CD4-positive, alpha-beta T cell treated with Interleukin-6 at 100 ng/mL for 8 hours (primary cell): ENCODE measurements around the gene ANKH.
A peak's percentile ranks its signal among the peaks of the same experiment; 100 is the strongest.

Source experiments
- DNase-seq: peaks from one replicate; pipeline ENCODE4 v3.0.0-alpha.2; 2020; ENCODE audit warnings: mixed read lengths, low spot score

ANKH gene

DNA sequence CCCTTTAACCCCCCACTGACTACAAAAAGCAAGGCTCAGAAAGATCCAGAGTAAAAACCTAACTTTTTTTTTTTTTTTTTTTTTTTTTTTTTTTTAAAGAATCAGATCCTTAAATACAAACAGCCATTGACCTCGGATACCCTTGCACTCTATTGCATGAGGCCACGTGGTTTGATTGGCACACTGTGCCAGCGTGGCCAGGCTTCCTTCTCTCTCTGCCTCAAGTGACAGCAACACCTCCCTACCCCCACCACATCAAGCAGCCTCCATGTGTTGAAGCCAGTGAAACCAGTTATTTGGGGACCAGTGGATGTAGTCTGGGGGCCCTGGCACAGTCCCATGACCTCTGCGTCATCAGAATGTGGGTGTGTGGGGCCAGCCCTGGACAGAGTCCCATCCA lies 135.6 kb downstream of the ANKH start:
- no peak for DNase-seq

DNA sequence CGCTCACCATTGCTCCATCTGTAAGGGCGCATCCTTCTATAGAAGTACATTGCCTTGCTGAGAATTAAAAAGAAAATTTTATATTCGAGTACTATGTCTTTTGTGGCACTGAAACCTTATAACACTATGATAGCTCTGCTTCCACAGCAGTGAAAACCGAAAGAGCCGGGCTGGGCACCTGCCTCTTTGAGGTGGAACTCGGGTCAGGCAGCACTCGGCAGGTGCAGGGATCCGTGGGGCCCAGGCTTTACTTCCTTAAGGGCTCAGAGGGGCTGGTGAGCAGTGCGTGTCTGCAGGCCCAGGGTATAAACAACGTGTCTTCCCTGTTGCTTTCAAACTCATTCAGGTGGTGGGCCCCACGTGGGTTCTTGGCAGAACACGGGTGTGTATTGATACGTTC lies 137.2 kb downstream of the ANKH start:
- DNase-seq, result no peak

DNA sequence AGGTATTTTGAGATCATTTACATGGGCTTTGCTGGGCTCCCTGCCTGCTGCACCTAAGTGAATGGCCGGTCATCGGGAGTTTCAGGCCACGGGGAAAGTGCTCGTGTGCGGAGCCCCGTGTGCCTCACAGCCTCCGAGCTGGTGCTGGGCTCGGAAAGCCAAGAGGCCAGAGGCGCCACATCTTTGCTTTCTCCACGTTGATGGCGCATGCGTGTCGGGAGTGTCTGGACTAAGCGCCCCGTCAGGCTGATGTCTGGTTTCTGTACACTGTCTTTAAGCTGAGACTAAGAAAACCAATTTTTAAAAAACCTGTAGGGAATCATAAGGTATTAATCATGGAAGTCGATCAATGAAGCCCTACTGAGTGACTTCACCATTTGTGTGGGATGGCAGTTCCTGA lies 137.9 kb downstream of the ANKH start:
- DNase-seq, result no peak

DNA sequence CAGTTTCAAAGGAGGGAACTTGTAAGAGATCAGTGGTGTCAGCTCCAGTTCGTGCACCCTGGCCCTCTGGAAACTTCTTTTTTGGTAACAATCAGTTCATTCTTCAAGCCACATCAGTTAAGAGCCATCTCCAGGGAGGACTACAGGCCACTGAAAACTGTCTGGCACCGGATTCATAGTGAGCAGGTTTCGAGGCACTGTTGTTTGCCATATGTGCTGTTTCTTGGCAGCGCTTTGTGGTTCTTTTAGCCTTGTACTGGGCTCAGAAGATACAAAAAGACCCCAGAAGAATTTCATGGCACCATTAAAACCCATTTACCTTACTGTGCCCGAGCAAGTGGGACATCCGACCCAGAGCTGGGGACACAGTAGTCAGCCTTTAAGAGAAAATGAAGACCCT lies 138.6 kb downstream of the ANKH start:
- no peak for DNase-seq

DNA sequence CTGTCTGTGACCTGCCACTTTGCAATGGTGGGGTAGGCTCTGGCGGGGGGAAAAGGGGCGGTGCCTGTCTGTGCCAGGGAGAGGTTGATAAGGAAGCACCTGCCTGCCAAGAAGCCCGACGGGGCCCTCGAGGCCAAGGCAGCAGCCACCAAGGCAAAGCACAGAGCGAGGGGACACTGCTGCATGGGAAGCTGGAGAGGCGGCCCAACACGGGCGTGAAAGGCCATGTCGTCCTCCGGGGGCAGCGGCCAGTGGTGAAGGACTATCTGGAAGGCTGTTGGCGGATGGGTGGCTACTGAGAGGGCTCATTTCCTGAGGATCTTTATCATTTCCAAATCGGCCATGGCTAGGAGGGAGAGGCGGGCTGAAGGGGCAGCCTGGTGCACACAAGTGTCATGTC lies 140.7 kb downstream of the ANKH start:
- no peak for DNase-seq

DNA sequence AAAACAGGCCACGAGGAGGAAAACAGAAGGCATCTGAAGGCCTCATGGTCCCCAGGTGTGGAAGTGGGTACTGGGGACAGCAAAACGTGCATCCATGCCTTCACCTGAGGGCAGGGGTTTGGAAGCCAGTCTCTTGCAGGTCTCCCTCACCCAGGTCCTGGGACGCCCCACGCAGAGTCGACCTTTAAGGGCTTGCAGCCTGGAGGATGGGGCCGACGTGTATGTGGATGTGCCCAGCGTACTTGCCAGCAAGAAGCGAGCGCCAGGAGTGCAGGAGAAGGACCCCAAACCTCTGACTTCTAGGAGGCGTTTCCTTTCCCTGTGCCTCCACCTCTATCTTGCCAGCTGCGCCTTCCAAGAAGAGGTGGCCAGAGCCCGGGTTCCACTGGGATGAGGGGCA lies 141.1 kb downstream of the ANKH start:
- DNase-seq, result no peak

DNA sequence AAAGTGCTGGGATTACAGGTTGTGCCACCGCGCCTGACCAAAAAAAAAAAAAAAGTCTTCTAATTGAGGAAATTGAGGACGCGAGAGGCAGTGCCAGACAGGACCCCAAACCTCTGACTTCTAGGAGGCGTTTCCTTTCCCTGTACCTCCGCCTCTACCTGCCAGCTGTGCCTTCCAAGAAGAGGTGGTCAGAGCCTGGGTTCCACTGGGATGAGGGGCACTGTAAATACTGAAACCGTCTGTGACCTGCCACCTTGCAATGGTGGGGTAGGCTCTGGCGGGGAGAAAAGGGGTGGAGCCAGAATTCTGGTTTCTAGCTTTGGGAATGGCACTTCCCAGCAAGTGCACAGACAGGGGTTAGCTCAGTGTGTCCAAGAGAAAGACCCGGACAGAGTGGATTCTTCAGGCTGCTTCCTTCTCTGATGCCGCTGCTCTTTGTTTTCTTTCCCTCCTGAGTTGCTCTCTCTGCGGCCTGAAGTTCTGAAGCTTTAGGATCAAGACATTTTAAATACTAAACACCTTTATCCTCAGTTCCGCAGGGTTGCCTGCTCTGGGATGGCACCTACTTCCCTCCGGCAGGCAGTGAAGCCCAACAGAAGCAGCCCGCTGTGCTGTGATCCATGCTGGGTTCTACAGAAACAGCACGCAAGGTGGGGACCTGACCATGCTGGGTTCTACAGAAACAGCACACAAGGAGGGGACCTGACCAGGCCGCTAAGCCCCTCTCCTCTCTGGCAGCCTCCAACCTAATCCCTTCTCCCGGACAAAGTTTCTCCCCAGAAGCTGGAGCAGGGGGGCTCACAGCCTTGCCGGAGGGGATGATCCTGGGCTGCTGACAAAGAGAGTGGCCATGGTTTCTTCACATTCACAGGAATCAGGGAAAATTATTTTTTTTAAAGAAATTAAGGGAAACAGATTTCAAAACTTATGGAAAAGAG lies 141.9 kb downstream of the ANKH start:
- DNase-seq, result no peak

DNA sequence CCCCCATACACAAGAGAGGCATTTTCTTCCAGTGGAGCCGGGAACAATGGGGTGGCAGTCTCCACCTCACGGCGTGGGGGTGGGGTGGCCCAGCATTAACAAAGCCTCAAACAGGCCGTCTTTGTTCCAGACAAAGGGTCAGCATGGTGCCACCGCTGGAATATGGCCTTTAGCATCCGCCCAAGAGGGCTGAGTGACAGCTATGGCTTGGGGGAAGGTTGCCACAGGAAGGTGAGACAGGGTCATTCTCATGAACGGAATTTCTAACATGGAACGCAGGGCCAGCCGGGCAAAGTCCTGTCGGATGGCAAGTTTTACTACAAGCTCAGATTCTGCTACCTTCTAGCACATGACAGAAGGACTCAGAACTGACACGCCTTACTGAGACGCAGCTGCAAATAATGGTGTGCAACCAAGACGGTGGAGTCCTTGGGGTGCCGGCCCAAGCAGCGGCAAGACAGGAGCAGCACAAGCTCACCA lies 143.1 kb downstream of the ANKH start:
- DNase-seq, result no peak

DNA sequence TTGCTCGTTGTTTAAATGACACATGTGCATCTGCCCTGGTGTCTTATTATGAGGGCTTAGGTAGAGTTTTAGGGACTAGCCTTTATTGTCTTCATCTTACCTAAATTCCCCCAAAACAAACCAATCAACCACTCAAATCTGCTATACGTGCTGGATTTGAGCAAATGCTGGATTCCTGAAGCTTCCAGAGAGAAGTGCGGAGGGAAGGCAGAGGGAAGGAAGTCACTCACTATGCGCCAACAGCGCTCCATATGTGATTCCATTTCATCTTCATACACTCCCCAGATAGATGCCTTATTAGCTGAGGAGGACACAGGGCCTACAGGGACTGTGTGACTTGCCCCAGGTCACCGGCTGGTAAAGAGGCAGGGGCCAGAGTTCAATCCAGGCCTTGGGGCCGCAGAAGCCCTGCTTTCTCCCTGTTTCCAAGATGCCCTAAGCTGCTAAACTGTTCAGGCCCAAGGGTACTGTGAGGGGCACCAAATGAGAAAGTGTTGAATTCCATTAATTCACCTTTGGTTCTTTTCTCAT lies 143.6 kb downstream of the ANKH start:
- no peak for DNase-seq

DNA sequence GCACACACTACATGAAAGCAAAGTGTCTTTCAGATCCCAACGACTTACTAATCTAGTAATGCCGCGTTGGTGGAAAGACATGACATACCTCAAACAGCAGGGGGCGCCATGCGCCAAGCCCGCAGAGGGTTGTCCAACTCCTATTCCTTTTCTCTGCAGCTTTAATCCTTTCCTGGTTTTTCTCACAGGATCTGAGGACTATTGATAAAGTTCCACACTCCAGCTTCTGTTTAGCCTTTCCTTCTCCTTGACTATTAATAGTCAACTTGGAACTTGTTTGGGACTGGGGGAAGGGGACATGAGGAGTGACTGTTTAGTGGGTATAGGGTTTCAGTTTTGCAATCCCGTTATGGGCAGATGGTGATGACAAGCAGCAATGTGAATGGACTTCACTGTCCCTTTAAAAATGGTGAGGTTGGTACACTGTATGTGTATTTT lies 144.1 kb downstream of the ANKH start:
- DNase-seq, result peak; percentile 73

DNA sequence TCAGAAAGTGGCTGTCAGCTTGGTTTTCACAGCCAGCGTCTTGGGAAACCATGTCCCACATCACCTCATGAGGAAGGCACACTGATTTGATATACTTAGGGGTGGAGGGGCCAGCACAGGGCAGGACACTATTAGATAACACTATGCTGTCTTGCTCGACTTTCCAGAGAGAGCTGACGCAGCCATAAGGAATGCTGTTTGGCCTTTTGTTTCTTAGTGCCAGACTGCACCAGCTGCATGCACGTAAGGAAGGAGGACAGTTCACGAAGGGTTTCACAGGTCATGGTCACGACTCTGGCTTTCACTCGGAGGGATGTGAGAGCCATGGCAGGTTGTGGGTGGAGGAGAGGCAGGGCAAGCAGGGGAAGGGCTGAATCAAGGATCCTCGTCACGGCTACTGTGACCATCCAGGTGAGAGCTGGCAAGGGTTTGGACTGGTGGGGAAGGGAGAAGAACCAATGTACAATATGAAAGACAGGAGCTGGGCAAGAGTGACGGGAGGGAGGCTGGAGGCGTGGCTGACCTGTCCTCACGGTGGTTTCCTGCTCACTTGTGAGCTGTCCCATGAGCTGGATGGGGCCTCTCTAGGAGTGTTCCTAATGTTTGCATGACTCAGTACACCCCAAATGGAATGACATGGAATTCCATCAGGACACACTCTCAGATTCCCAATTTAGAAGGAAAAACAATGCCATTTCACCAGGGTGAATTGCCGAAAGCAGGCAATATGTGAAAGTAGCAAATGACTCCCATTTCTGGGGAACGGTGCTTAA lies 145.3 kb downstream of the ANKH start:
- DNase-seq, result no peak

DNA sequence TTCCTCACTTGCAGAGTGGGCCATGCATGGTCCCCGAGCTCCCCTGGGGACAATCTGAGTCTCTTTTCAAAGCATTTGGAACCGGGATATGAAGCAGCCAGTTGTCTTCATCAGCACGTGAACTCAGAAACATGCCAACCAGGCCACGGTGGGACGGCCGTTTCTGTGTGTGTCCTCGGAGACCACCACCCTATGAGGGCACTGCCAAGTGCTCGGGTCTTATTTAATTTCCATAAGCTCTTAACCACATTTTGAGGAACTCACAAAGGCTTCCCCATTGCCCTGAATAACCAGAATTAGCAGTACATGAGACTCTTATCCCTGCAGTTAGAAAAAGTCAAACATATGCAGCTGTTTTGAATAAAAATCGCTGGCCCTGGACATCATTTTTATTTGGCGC lies 146.9 kb downstream of the ANKH start:
- DNase-seq, result no peak

DNA sequence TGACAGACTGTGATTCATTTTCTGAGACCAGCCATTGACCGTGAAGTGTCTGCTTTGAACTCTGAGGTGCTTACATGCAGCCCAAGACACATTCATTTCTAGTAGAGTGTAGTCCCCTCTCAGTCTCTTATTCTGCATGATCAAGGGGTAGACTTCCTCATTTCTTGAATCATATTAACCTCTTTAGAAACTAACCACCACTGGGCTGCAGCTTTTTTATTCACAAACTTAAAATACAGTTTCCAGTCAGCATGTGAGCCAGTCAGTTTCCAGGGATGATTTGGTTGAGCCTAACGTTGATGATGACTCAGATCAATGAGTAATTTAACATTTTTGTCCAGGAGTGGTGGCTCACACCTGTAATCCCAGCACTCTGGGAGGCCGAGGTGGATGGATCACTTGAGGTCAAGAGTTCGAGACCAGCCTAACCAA lies 147.9 kb downstream of the ANKH start:
- no peak for DNase-seq

DNA sequence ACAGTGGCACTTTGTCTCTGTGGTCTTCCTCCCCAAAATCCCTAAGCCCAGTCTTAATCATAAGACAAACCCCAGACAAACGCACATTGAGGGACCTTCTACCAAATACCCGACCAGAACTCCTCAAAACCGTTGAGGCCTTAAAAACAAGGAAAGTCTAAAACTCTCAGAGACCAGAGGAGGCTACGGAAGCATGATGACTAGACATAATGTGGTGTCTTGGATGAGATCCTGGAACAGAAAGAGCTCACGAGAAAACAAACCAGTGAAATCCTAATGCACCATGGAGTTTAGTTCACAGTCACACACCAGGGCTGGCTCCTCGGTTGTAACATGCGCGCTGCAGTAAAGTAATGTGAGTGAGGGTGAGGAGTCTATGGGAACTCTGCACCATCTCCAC lies 148.7 kb downstream of the ANKH start:
- DNase-seq, result no peak

DNA sequence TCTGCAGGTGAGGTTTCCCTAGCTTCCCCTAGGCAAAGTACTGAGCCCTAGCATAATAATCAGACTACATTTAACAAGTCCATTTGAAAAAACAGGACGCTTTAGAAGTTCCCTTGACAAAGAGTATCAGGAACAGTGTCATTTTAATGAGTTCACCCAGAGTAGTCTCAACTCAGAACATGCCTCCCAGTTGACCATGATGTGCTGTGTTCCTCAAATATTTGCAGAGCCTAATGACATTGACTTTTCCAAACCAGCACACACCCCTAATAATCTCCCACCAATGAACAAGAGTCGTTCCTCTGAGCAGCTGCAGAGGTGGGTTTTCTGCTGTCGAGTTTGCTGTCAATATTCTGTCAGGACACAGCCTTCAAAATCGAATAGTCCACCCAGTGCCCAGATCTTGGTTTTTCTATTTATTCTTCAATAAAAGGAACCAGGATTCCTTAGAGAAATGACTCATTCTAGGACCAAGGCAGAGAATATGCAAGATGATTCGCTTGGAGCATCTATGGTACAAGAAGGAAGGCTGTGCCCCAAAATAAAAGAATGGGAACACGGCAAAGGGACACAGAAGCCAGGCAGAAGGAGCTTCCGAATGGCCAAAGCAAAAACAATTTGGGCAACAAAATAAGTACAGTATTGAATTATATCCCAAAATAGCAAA lies 149.5 kb downstream of the ANKH start:
- DNase-seq, result no peak

DNA sequence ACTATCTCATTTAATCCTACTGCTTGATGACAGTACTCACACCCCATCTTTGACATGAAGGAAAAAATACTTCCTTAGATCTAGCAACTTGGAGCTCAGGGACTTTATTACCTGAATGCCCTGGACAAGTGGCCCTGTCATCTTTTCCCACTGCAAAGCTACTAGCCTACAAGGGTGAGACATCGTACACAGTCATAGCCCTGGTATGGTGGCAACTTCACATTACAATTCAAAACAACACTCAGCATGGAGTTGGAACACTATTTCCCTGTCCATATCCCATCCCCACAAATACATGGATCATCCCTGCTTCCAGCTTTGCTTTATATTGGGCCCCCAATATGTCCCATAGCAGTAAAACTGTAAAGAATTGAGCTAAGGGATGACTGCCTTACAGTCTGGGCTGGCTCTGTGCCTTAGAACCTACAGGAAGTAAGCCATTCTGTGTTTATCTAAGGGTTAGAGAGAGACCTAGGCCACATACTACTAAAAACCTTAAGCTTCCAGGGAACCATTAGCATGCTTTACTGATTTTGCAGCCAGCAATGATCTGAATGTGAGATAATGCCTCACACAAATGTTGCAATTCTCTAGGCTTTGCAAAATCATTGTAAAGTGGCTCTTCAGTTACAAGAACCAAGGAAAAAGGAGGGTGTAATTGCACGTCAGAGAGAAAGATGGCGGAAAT lies 151.2 kb downstream of the ANKH start:
- no peak for DNase-seq

DNA sequence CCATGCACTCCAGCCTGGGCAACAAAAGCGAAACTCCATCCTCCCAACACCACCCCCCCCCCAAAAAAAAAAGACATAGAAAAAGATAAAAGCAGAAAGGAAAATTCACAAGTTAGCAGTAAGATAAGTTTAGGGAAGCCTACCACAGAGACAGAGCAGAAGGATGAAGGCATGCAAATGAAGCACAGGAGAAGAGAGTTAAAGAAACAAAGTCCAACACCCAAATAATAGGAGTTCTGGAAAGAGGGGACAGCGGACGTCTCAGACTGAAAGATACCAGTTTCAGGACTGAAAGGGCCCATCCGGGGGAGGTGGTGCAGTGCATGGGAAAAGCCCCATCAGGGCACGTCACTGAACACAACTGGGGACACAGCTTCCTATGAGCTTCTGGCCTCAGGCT lies 152.8 kb downstream of the ANKH start:
- no peak for DNase-seq

DNA sequence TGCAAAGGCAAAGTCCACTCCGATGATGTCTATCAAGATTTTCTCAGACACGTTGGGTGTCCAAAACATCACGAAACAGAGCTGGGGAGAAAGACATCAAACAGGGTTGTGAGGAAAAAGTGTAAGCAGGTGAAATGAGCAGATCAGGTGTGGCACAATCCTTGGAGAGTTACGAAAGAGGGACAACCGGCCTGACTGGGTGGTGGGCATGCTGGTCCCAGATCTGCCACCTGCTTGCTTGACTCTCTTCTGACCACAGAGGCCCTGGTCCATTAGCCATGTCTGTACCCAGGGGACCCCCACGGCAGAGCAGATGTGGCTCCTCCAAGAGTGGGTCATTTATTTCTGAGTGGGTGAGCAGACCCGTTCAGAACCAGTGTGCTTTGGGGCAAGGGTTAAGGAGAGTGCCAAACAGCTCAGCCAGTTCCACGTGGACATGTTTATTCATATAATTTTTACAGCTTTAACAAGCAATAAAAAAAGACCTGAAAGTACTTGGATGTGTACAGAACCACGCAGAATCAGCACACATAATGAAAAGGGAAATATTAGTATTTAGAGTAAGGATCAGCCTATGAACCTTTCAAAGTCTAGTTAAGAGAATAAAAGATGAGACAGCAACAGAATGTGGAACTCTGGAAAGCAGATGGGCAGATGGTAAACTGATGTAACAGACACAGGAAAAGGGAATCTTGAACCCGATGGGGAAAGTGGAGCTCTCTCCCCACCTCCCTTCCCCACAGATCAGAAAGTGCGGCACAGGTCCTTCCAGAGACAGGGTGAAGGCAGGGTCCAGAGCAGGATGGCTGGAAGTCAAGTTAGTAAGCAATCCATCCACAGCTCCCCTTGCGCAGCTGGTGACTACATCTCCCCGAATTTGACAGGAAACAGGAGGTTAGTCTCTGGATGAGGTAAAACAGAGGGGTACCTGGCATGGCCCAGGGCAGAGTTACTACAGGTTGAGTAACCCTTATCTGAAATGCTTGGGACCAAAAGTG lies 154.5 kb downstream of the ANKH start:
- no peak for DNase-seq

DNA sequence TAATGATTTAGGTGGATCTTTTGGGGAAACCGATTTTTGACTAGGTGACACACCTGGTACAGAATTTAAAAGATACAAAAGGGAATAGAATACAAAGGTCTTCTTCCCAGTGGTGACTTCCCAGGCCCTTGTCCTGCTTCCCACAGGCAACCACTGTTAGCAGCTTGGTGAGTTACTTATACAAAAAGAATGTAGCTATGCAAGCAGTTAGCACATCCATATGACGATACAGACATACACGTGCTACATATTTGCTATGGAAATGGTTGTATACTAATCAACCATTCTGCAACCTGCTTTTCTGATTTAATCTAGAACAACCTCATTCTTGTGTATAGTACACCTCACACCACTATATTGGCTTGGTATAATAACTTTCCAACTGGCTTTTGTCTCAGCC lies 156.1 kb downstream of the ANKH start:
- no peak for DNase-seq

DNA sequence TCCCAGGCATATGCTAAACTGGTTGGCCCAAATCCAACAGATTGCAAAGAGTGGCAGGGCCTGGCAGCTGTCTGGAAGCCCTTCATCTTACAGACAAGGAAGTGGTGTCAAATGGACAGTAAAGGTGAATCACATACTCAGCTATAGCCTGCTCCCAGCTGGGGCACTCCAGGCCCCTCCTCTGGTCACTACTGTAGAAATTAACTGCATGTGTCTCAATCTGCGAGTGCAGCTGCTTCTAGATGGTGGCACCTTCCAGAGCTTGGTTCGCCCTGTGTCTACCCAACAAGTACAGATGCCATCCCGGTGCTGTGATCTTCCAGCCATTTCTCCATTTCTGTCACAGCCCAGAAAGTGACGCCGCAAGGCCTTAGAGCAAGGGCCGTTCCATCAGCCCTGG lies 156.9 kb downstream of the ANKH start:
- no peak for DNase-seq
